ENCODE results near the gene RPIA.

DNA sequence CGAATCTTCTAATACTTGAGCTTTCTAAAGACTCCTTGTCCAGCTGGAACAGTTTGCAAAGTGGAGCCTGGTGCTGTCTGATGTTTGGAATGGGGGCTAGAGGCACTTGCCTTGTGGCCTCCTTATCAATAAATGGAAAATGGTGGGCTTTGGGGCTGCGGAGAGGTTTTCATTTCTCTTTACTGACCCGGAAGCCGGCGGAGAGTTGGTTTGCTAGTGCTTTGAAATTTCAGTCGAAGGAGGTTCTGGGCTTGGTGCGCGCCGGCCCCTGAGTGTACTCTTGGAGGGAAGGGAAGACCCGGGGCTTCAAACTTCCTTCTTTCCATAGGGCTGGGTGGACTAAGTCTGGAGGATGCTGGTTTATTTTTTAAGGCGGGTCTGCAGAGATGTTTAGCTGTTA is 714 bp downstream of the RPIA start:
- TF ChIP-seq CTCF (IDR thresholded peaks at IDR 0.05) (no peak), POLR2A (IDR thresholded peaks at IDR 0.05) (no peak)

All from testis (tissue), 2 donors.